Brain microvascular endothelial cell (primary cell): ENCODE data around the gene MZT2B.
"Not testable (repeated sequence)": the region's sequence is repeated elsewhere in the genome, so short reads cannot be mapped to it uniquely, and the experiment has no call there.

Experiments used
- DNase-seq: peaks from one replicate; pipeline ENCODE4 v3.0.0-alpha.2; 2020
- H3K27ac ChIP-seq: fragments of 250-450 bp; sonication (Bioruptor Pico); 2 replicates; pipeline ENCODE4 v1.5.1; 2020; ENCODE audit warnings: mild to moderate bottlenecking, moderate library complexity
- H3K27me3 ChIP-seq: fragments of 250-450 bp; sonication (Bioruptor Pico); replicated peaks from 2 replicates; pipeline ENCODE4 v1.5.1; 2020; ENCODE audit warnings: mild to moderate bottlenecking
- H3K36me3 ChIP-seq: fragments of 250-450 bp; sonication (Bioruptor Pico); replicated peaks from 2 replicates; pipeline ENCODE4 v1.5.1; 2020; ENCODE audit warnings: mild to moderate bottlenecking
- H3K4me3 ChIP-seq: 2 replicates; pipeline ENCODE4 v1.5.1; 2011; ENCODE audit warnings: low read depth, mild to moderate bottlenecking, control low read depth, low read length, moderate library complexity
- in situ Hi-C: cut with HindIII; loops from 2 replicates; pipeline ENCODE4 v1.10.0; 2017; ENCODE audit warnings: low sequenced_read_pairs, low pct_ligation_motif_present
- TF ChIP-seq, protein P1 (sequence below): IDR thresholded peaks from 2 replicates; pipeline ENCODE4 v1.5.1; 2011; ENCODE audit warnings: low read depth, mild to moderate bottlenecking, moderate library complexity, low read length, control low read depth, inconsistent platforms; ENCODE audit errors: missing control alignments

The MZT2B gene

DNA sequence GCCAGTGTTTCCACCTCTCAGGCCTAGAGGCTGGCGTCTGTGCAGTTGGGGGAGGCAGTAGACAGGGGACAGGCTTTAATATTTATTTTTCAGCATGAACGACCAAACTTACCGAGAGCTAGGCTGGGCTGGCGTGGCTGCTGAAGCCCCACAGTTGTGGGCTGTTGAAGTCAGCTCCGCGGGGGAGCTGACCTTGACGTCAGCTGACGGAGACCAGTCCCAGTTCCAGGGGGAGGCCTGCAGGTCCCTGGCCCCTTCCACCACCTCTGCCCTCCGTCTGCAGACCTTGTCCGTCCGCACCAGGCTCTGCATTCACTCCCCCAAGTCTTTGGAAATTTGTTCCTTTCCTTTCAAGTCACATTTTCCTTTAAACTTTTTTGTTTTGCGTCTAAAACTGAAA lies 49.6 kb downstream of the MZT2B start:
- no peak for DNase-seq
- TF ChIP-seq, protein P1, sequence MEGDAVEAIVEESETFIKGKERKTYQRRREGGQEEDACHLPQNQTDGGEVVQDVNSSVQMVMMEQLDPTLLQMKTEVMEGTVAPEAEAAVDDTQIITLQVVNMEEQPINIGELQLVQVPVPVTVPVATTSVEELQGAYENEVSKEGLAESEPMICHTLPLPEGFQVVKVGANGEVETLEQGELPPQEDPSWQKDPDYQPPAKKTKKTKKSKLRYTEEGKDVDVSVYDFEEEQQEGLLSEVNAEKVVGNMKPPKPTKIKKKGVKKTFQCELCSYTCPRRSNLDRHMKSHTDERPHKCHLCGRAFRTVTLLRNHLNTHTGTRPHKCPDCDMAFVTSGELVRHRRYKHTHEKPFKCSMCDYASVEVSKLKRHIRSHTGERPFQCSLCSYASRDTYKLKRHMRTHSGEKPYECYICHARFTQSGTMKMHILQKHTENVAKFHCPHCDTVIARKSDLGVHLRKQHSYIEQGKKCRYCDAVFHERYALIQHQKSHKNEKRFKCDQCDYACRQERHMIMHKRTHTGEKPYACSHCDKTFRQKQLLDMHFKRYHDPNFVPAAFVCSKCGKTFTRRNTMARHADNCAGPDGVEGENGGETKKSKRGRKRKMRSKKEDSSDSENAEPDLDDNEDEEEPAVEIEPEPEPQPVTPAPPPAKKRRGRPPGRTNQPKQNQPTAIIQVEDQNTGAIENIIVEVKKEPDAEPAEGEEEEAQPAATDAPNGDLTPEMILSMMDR = no peak
- no peaks in the 10 kb centered on the region for H3K27me3 ChIP-seq
- H3K27ac ChIP-seq = no peak overlapping the region
- no peaks in the 10 kb centered on the region for H3K36me3 ChIP-seq
- in situ Hi-C loops = no loop called here
- no peak overlapping the region for H3K4me3 ChIP-seq

DNA sequence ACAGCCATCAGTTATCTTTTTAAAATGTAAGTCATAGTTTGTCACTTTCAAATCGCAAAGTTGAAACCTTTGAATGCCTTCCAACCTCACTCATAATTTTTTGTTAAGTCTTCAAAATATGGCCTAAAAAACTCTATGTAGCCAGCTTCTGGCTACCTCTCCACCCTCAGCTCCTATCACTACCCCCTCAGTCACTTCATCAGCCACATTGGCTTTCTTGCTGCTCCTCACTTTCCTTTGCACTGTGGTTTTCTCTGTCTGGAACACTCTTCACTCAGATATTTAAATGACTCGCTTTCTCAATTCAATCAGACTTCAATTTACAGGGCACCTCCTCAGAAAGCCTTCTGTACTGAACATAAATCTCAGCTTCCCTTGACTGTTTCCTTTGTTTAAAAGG lies 51.0 kb downstream of the MZT2B start:
- H3K36me3 ChIP-seq, in situ Hi-C loops, H3K4me3 ChIP-seq, H3K27ac ChIP-seq, H3K27me3 ChIP-seq, DNase-seq: not testable (repeated sequence)

DNA sequence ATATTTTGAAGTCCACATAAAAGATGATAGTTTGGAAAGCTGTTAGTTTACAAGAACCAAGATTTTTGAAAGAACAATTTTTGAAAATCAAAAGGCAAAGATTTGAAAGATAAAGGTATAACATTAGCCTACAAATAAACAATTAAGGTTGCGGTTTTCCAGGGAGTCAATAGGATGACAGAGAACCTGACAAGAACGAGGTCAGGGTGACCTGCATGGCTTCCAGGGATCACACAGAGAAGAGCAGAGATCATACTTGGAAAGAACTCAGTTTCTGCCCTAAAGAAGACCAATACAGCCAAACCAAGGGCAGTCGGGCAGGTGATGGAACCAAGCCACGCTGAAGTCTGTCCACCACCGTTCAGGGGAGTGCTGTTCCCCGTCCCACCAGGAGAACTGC lies 57.5 kb downstream of the MZT2B start:
- H3K27ac ChIP-seq, DNase-seq, H3K4me3 ChIP-seq, H3K27me3 ChIP-seq, in situ Hi-C loops, H3K36me3 ChIP-seq: not testable (repeated sequence)
